Keratinocyte (primary cell): Measurements from ENCODE around the gene USH2A. TPM values are rescaled to one million over a fixed set of nuclear protein-coding genes. Genes with fewer than 3 reads are reported as not detected.

Source experiments
- DNase-seq: peaks from one replicate; pipeline ENCODE4 v3.0.0-alpha.2; 2011; ENCODE audit warnings: low read depth, missing footprints, low spot score
- FAIRE-seq: peaks from 2 replicates; lab custom pipeline; 2011; peaks lifted over from hg19 to GRCh38; lab: Jason Lieb, UNC
- H2AFZ ChIP-seq: 2 replicates; pipeline ENCODE4 v1.6.0; 2012; ENCODE audit warnings: low read length, control low read depth, inconsistent platforms; ENCODE audit not compliant: control insufficient read depth
- H3K27ac ChIP-seq: 2 replicates; pipeline ENCODE4 v1.5.1; 2011; ENCODE audit warnings: low read length; ENCODE audit not compliant: control insufficient read depth, insufficient read depth
- H3K27me3 ChIP-seq: 3 replicates; pipeline ENCODE4 v1.6.0; 2011; ENCODE audit warnings: low read length; ENCODE audit not compliant: control insufficient read depth, insufficient read depth; ENCODE audit errors: extremely low read depth
- H3K36me3 ChIP-seq, 2 experiments: 2 replicates in 1 of 2; 3 replicates in 1 of 2; pipeline ENCODE4 v1.5.1; 2011; ENCODE audit warnings: low read length in 2 of 2, mild to moderate bottlenecking in 1 of 2; ENCODE audit not compliant: control insufficient read depth in 2 of 2, insufficient read depth in 2 of 2; ENCODE audit errors: extremely low read depth in 1 of 2
- H3K4me1 ChIP-seq: 3 replicates; pipeline ENCODE4 v1.5.1; 2011; ENCODE audit warnings: low read length; ENCODE audit not compliant: control insufficient read depth, insufficient read depth; ENCODE audit errors: extremely low read depth
- H3K4me2 ChIP-seq: 3 replicates; pipeline ENCODE4 v1.6.0; 2011; ENCODE audit warnings: low read depth, low read length; ENCODE audit not compliant: control insufficient read depth, insufficient read depth; ENCODE audit errors: extremely low read depth
- H3K4me3 ChIP-seq, 3 experiments: fragments of 200-600 bp in 1 of 3; sonication (generic) in 1 of 3; 2 replicates in 2 of 3; 3 replicates in 1 of 3; pipeline ENCODE4 v1.5.1; 2011 to 2016; ENCODE audit warnings: low read length in 3 of 3, mild to moderate bottlenecking in 3 of 3, control low read depth in 2 of 3, inconsistent platforms in 1 of 3, low read depth in 1 of 3, mixed read lengths in 1 of 3, mixed run types in 1 of 3, moderate library complexity in 1 of 3; ENCODE audit not compliant: control insufficient read depth in 2 of 3, insufficient read depth in 2 of 3; ENCODE audit errors: extremely low read depth in 1 of 3
- H3K79me2 ChIP-seq: 2 replicates; pipeline ENCODE4 v1.6.0; 2012; ENCODE audit warnings: low read length; ENCODE audit not compliant: control insufficient read depth, insufficient read depth
- H3K9ac ChIP-seq: 3 replicates; pipeline ENCODE4 v1.6.0; 2011; ENCODE audit warnings: low read length; ENCODE audit not compliant: control insufficient read depth, insufficient read depth; ENCODE audit errors: extremely low read depth
- H3K9me1 ChIP-seq: 3 replicates; pipeline ENCODE4 v1.6.0; 2011; ENCODE audit warnings: low read length; ENCODE audit not compliant: control insufficient read depth, insufficient read depth; ENCODE audit errors: extremely low read depth
- H3K9me3 ChIP-seq: 2 replicates; pipeline ENCODE4 v1.5.1; 2012; ENCODE audit warnings: low read depth, low read length; ENCODE audit not compliant: control insufficient read depth
- H4K20me1 ChIP-seq: 3 replicates; pipeline ENCODE4 v1.6.0; 2011; ENCODE audit warnings: low read length; ENCODE audit not compliant: control insufficient read depth, insufficient read depth; ENCODE audit errors: extremely low read depth
- CTCF ChIP-seq, 3 experiments: IDR thresholded peaks in 1 of 3; conservative IDR thresholded peaks in 1 of 3; optimal IDR thresholded peaks in 1 of 3; 2 replicates in 2 of 3; 3 replicates in 1 of 3; pipeline versions ENCODE3 to v1.5.1; 2011; ENCODE audit warnings: low read length in 3 of 3, mild to moderate bottlenecking in 3 of 3, moderate library complexity in 2 of 3, control low read depth in 1 of 3, inconsistent platforms in 1 of 3; ENCODE audit not compliant: insufficient read depth in 2 of 3; ENCODE audit errors: extremely low read depth in 1 of 3
- EZH2 ChIP-seq: IDR thresholded peaks from one replicate; pipeline ENCODE4 v1.6.1; 2012; ENCODE audit warnings: inconsistent platforms, mild to moderate bottlenecking, low read length, moderate library complexity
- dilution Hi-C: fragments of 300-500 bp; cut with MboI; formaldehyde crosslinking; loops from one replicate; pipeline ENCODE4 v1.7.0; 2020; ENCODE audit warnings: low sequenced_read_pairs; ENCODE audit not compliant: extremely low pct_ligation_motif_present
- polyA plus RNA-seq, 5 experiments: library from polyadenylated mRNA; depleted of rRNA in 3 of 5; stranded (reverse) in 3 of 5; stranded (forward) in 1 of 5; unstranded in 1 of 5; fragments of >200 nt; gene quantifications; 1 replicate in 1 of 5; 2 replicates in 3 of 5; 3 replicates in 1 of 5; pipeline versions ENCODE4 v1.2.1 to v1.2.3, GENCODE V29; 2011 to 2012; ENCODE audit warnings: missing spikeins in 2 of 5, low read depth in 1 of 5, low replicate concordance in 1 of 5

The USH2A gene
- polyA plus RNA-seq, 1 donor (not counting 4 experiments of a cell fraction or from before 2014, with no cell fraction given) = not detected

- Histone ChIP-seq H2AFZ (no peak overlapping the region), H3K9me3 (no peaks in the 10 kb centered on the region), H3K9me1 (no peaks in the 10 kb centered on the region), H3K4me1 (no peaks in the 10 kb centered on the region), H4K20me1 (no peaks in the 10 kb centered on the region), H3K36me3 (no peaks in the 10 kb centered on the region), H3K4me3 (no peak overlapping the region), H3K4me2 (no peak overlapping the region), H3K27me3 (no peaks in the 10 kb centered on the region), H3K79me2 (no peaks in the 10 kb centered on the region), H3K27ac (no peak overlapping the region), H3K9ac (no peak overlapping the region)
- no peak for TF ChIP-seq CTCF (optimal IDR thresholded peaks at IDR 0.05 in 1 of 3, IDR thresholded peaks at IDR 0.05 in 1 of 3, conservative IDR thresholded peaks at IDR 0.05 in 1 of 3; ENCODE audit: extremely low read depth in 1 of 3, insufficient read depth in 2 of 3, low read length in 3 of 3)
- TF ChIP-seq EZH2 = no peak
- dilution Hi-C loops = no loop called here
- no peak for FAIRE-seq
- DNase-seq = no peak
These were observed 368.6 kb downstream of the USH2A start for GRCh38 chr1:216054600-216054999.

GRCh38 chr1:216051071-216051470, 372.2 kb downstream of the USH2A start:
- dilution Hi-C loops = no loop called here
- no peak for FAIRE-seq
- Histone ChIP-seq H3K9me3 (no peaks in the 10 kb centered on the region), H2AFZ (no peak overlapping the region), H3K27ac (no peak overlapping the region), H3K4me1 (no peaks in the 10 kb centered on the region), H3K27me3 (no peaks in the 10 kb centered on the region), H3K79me2 (no peaks in the 10 kb centered on the region), H3K9ac (no peak overlapping the region), H4K20me1 (no peaks in the 10 kb centered on the region), H3K4me2 (no peak overlapping the region), H3K9me1 (no peaks in the 10 kb centered on the region), H3K36me3 (no peaks in the 10 kb centered on the region), H3K4me3 (no peak overlapping the region)
- DNase-seq = no peak
- TF ChIP-seq CTCF (optimal IDR thresholded peaks at IDR 0.05 in 1 of 3, IDR thresholded peaks at IDR 0.05 in 1 of 3, conservative IDR thresholded peaks at IDR 0.05 in 1 of 3; ENCODE audit: extremely low read depth in 1 of 3, insufficient read depth in 2 of 3, low read length in 3 of 3) (no peak), EZH2 (no peak)
